ENCODE measurements around the gene DYNLT4. TPM values are rescaled to one million over a fixed set of nuclear protein-coding genes. Genes with fewer than 3 reads are reported as not detected.
A peak's percentile ranks its signal among the peaks of the same experiment; 100 is the strongest.

DYNLT4 gene
- total and polyA plus RNA-seq, 2 of the 13 experiments (the other 11 are each of a cell fraction or from before 2014, with no cell fraction given): 0.77 TPM; not detected in 1

DNA sequence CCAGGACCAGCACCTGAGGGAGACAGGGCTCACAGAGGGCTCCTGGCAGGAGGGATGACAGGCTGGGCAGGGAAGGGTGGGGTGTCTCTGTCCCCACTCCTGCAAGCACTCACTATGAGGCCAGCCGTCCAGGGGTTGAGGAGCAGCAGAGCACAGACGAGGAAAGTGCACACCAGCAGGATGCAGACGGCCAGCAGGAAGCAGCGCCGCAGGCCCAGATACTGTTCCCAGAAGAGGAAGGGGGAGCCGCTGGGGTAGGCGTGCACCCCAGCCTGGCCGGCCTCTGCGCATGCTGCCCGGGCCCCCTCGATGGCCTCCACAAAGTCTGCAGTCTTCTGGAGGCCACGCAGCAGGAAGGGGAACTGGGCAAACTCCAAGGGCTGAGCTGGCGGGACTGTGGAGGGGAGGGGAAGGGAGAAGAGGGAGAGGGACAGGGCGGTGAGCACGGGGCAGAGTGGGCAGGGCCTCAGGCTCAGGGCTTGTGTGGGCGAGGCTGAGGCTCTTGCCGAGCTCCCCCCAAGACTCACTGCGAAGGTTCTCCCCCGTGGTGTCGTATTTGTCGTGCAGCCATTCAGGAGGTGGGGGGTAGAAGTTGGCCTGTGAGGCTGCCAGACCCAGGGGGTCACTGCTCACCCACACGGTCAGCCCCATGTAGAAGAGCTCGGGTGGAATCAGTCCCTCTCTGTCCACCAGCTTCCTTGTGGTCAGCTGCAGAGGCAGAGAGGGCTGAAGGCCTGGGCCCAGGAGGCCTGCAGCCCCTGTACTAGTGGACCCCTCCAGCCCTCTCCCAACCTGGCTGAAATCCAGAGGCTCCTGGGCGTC lies 19.4 kb upstream of the DYNLT4 start (continued):
- TF ChIP-seq, protein P1, sequence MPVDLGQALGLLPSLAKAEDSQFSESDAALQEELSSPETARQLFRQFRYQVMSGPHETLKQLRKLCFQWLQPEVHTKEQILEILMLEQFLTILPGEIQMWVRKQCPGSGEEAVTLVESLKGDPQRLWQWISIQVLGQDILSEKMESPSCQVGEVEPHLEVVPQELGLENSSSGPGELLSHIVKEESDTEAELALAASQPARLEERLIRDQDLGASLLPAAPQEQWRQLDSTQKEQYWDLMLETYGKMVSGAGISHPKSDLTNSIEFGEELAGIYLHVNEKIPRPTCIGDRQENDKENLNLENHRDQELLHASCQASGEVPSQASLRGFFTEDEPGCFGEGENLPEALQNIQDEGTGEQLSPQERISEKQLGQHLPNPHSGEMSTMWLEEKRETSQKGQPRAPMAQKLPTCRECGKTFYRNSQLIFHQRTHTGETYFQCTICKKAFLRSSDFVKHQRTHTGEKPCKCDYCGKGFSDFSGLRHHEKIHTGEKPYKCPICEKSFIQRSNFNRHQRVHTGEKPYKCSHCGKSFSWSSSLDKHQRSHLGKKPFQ (CRISPR knock-in tag; IDR thresholded peaks at IDR 0.05; ENCODE audit: insufficient replicate concordance): peak; percentile 36
- TF ChIP-seq, protein P2, sequence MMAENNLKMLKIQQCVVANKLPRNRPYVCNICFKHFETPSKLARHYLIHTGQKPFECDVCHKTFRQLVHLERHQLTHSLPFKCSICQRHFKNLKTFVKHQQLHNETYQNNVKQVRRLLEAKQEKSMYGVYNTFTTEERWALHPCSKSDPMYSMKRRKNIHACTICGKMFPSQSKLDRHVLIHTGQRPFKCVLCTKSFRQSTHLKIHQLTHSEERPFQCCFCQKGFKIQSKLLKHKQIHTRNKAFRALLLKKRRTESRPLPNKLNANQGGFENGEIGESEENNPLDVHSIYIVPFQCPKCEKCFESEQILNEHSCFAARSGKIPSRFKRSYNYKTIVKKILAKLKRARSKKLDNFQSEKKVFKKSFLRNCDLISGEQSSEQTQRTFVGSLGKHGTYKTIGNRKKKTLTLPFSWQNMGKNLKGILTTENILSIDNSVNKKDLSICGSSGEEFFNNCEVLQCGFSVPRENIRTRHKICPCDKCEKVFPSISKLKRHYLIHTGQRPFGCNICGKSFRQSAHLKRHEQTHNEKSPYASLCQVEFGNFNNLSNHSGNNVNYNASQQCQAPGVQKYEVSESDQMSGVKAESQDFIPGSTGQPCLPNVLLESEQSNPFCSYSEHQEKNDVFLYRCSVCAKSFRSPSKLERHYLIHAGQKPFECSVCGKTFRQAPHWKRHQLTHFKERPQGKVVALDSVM (CRISPR knock-in tag; IDR thresholded peaks at IDR 0.05): peak; percentile 97
- TF ChIP-seq ZNF441 (CRISPR knock-in tag; IDR thresholded peaks at IDR 0.05; ENCODE audit: borderline replicate concordance) (0 out of 2 replicates have a peak, but pooled peaks have one; percentile 29), ZNF317 (CRISPR knock-in tag; IDR thresholded peaks at IDR 0.05) (peak; percentile 78), ZNF816 (CRISPR knock-in tag; IDR thresholded peaks at IDR 0.05; ENCODE audit: borderline replicate concordance) (peak; percentile 66; the same call in 1 of the 2 replicates), ZNF343 (CRISPR knock-in tag; IDR thresholded peaks at IDR 0.05) (0 out of 2 replicates have a peak, but pooled peaks have one; percentile 17), ZFY (CRISPR knock-in tag; IDR thresholded peaks at IDR 0.05) (peak; percentile 84), DMAP1 (CRISPR knock-in tag; IDR thresholded peaks at IDR 0.05) (peak; percentile 67; the same call in 1 of the 2 replicates), ZNF841 (CRISPR knock-in tag; IDR thresholded peaks at IDR 0.05; ENCODE audit: borderline replicate concordance) (no peak), ZNF383 (CRISPR knock-in tag; IDR thresholded peaks at IDR 0.05; ENCODE audit: borderline replicate concordance) (no peak), SRSF1 (optimal IDR thresholded peaks at IDR 0.05; ENCODE audit: low read depth, low read length) (peak; percentile 9), ZNF136 (CRISPR knock-in tag; IDR thresholded peaks at IDR 0.05; ENCODE audit: low read depth) (peak; percentile 60; the same call in 1 of the 2 replicates), ZNF605 (CRISPR knock-in tag; IDR thresholded peaks at IDR 0.05) (peak; percentile 51; the same call in 1 of the 2 replicates), ELF4 (CRISPR knock-in tag; IDR thresholded peaks at IDR 0.05; ENCODE audit: borderline replicate concordance) (peak; percentile 60; the same call in 1 of the 2 replicates), ZNF644 (CRISPR knock-in tag; IDR thresholded peaks at IDR 0.05; ENCODE audit: low read depth) (0 out of 2 replicates have a peak, but pooled peaks have one; percentile 30), ZNF790 (CRISPR knock-in tag; IDR thresholded peaks at IDR 0.05; ENCODE audit: borderline replicate concordance) (no peak), GLI4 (CRISPR knock-in tag; IDR thresholded peaks at IDR 0.05; ENCODE audit: borderline replicate concordance) (0 out of 2 replicates have a peak, but pooled peaks have one; percentile 43), JUND (CRISPR knock-in tag; IDR thresholded peaks at IDR 0.05) (peak; percentile 42; the same call in 1 of the 2 replicates)
- TF ChIP-seq, protein P3, sequence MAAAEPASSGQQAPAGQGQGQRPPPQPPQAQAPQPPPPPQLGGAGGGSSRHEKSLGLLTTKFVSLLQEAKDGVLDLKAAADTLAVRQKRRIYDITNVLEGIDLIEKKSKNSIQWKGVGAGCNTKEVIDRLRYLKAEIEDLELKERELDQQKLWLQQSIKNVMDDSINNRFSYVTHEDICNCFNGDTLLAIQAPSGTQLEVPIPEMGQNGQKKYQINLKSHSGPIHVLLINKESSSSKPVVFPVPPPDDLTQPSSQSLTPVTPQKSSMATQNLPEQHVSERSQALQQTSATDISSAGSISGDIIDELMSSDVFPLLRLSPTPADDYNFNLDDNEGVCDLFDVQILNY (CRISPR knock-in tag; conservative IDR thresholded peaks at IDR 0.05): no peak
- TF ChIP-seq, protein P4, sequence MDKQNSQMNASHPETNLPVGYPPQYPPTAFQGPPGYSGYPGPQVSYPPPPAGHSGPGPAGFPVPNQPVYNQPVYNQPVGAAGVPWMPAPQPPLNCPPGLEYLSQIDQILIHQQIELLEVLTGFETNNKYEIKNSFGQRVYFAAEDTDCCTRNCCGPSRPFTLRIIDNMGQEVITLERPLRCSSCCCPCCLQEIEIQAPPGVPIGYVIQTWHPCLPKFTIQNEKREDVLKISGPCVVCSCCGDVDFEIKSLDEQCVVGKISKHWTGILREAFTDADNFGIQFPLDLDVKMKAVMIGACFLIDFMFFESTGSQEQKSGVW (CRISPR knock-in tag; IDR thresholded peaks at IDR 0.05; ENCODE audit: borderline replicate concordance): no peak
- TF ChIP-seq, protein P5, sequence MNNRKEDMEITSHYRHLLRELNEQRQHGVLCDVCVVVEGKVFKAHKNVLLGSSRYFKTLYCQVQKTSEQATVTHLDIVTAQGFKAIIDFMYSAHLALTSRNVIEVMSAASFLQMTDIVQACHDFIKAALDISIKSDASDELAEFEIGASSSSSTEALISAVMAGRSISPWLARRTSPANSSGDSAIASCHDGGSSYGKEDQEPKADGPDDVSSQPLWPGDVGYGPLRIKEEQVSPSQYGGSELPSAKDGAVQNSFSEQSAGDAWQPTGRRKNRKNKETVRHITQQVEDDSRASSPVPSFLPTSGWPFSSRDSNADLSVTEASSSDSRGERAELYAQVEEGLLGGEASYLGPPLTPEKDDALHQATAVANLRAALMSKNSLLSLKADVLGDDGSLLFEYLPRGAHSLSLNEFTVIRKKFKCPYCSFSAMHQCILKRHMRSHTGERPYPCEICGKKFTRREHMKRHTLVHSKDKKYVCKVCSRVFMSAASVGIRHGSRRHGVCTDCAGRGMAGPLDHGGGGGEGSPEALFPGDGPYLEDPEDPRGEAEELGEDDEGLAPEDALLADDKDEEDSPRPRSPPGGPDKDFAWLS (CRISPR knock-in tag; IDR thresholded peaks at IDR 0.05; ENCODE audit: borderline replicate concordance): no peak; the same call in 1 of the 2 replicates
